Raji (cell line): Measurements from ENCODE around the gene NFIC.

Experiments
- POLR2A ChIP-seq: IDR thresholded peaks from 2 replicates; pipeline ENCODE4 v1.6.1; 2011; ENCODE audit warnings: low read depth, low read length, control low read depth; ENCODE audit not compliant: insufficient read depth

The NFIC gene

DNA sequence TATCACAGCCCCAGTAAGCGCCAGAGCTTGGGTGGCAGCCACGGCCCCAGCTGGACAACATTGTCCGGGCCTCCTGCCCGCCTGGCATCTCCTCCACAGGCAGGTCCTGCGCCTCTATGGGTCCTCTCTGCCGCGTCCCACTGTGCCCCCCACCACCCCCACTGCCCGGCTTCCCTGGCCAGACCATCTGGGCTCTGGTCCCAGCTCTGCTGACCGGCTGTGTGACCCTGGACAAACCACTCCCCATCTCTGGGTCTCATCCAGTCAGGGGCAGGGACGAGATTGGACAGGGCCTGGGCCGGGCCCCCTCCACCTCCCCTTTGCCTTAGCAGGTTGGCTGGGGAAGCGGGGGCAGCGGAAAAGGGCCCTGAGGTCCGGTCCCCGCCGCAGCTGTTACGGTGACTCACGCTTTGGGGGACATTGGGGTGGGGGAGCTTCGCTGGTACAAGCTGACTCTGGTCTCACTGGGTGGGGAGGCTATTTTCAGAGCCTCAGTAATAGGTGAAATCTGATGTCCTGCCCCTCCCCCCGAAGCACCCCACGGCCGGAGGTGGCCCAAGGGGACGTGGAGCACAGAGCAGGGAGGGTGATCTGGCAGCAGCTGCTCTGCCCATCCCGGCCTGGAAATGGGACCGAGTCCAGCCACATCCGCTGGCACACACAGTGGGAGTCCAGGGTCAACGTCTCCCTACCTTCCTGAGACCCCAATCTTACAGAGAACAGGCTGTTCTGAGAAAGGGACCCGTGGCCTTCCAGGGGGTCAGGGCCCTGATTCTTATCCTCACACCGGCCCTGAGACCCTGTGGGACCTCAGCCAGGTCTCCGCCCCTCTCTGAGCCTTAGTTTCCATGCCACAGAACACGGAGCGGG lies 9.1 kb downstream of the NFIC start:
- TF ChIP-seq POLR2A = no peak

DNA sequence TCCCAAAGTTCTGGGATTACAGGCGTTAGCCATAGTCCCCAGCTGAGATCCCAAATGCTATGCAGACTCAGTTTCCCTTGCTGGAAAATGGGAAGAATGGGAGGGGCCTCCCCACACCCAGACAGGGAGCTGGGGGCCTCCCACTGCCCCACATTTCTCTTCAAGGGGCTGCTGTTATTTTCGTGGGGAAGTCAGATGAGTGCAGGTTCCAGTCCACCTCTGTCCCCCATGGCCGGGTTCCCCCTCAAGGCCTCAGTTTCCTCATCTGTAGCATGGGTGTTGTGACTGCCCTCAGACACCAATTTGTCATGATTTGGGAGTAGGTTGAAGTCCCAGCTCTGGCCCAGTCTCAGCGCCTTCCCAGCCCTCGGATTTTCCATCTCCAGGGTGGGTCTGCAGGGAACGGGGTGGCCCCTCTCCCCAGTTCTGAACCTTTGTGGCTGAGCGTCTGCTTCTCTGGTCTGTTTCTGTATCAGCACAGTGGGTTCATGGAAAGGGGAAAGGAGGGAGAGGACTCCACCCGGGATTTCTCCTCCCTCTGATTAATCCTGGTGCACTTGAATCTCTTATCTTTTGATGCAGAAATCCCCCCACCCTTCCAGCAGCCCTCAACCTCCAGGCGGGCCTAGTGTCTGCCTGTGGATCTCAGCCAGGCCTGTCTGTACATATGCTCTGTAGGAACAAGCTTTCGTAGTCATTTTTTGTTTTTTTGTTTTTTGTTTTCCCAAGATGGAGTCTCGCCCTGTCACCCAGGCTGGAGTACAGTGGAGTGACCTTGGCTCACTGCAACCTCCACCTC lies 12.2 kb downstream of the NFIC start:
- TF ChIP-seq POLR2A = no peak

DNA sequence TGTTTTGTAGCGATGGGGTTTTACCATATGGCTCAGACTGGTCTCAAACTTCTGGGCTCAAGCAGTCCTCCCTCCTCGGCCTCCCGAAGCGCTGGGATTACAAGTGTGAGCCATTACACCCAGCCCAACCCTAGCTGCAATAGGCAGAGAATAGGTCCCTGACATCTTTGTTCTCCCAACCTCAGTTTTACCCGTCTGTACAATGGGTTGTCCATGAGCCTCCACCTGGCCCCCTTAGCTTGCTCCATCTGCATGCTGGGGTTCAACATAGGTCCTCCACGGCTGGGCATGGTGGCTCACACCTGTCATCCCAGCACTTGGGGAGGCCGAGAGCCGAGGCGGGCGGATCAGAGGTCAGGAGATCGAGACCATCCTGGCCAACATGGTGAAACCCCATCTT lies 14.4 kb downstream of the NFIC start:
- TF ChIP-seq POLR2A = no peak

DNA sequence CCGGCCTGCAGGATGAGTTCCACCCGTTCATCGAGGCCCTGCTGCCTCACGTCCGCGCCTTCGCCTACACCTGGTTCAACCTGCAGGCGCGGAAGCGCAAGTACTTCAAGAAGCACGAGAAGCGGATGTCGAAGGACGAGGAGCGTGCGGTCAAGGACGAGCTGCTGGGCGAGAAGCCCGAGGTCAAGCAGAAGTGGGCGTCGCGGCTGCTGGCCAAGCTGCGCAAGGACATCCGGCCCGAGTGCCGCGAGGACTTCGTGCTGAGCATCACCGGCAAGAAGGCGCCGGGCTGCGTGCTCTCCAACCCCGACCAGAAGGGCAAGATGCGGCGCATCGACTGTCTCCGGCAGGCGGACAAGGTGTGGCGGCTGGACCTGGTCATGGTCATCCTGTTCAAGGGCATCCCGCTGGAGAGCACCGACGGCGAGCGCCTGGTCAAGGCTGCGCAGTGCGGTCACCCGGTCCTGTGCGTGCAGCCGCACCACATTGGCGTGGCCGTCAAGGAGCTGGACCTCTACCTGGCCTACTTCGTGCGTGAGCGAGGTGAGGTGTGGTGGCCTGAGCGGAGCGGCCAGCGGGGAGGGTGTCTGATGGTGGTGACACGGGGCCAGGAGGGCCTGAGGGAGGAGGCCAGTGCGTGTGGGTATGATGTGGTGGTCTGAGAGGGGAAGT lies 15.5 kb downstream of the NFIC start:
- no peak for TF ChIP-seq POLR2A

DNA sequence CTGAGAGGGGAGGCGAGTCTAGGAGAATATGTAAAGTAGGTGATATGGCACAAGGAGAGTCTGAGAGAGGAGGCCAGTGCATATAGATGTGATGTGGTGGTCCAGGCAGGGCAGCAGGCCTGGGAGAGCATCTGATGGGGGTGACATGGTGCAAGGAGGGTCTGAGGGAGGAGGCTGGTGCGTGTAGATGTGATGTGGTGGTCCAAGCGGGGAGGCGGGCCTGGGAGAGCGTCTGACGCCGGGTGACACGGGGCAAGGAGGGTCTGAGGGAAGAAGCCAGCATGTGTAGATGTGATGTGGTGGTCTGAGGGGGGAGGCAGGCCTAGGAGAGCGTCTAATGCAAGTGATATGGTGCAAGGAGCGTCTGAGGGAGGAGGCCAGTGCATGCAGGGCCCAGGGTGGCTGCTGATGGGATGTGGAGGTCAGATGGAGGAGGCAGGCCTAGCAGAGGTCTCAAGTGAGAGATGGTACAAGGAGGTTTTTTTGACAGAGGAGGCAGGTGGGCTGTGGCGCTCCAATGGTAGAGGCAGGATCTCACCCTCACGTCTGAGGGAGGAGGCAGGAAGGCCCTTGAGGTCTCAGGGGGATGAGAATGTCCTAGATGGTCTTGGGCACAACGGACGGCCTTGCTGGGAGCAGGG lies 16.2 kb downstream of the NFIC start:
- TF ChIP-seq POLR2A = no peak

DNA sequence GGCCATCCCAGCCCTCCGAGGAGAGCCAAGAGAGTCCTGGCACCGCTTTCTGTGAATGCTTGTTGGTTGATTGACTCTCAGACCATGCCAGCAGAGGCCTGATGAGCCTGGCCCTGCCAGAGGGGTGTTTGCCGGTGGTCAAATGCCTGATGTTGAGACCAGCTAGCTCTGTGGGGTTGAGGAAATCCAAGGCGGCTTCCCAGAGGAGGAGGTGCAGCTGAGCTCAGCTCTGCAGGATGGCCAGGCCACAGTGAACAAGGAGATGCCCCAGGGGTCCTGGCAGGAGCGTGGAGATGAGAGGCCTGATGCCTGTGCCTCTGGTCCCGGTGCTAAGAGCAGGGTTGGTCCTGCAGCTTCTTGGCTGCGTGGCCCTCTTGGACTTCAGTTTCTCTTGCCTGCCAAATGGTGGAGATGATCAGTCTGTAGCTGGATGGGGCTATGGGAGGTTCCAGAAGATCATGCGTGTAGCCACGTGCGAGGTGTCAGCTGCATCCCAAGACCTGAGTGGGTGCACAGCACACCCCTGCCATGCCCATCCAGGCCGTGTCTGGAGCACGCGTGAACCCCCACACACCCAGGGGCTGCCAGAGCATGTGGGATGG lies 16.8 kb downstream of the NFIC start:
- no peak for TF ChIP-seq POLR2A

DNA sequence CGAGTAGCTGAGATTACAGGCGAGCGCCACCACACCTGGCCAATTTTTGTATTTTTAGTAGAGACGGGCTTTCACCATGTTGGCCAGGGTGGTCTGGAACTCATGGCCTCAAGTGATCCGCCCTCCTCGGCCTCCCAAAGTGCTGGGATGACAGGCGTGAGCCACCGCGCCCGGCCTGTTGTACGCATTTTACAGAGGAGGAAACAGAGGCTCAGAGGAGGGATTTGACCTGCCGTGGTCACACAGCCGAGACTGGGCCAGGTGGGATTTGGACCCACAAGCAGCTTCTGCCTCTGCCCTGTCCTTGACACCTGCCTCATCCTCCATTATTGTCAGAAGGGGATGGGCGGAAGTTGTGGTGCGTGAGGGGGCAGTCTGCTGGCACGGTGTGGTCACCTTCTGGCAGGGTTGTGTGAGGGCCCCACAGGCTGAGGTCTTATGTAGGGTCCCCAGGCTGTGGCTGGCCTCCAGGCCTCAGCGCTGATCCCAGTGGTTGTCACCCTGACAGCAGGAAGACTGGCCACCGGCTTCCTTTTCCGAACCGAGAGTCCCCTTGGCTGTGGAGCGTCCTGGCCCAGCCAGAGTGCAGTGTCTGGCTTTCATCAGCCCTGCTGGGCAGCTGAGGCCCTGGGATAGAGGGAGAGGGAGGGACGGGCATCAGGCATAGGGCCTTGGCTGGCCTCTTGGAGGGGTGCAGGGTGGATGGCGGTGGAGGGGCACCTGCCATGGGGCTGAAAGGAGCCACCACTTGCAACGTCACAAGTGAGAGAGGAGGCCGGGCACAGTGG lies 20.3 kb downstream of the NFIC start:
- TF ChIP-seq POLR2A = no peak

DNA sequence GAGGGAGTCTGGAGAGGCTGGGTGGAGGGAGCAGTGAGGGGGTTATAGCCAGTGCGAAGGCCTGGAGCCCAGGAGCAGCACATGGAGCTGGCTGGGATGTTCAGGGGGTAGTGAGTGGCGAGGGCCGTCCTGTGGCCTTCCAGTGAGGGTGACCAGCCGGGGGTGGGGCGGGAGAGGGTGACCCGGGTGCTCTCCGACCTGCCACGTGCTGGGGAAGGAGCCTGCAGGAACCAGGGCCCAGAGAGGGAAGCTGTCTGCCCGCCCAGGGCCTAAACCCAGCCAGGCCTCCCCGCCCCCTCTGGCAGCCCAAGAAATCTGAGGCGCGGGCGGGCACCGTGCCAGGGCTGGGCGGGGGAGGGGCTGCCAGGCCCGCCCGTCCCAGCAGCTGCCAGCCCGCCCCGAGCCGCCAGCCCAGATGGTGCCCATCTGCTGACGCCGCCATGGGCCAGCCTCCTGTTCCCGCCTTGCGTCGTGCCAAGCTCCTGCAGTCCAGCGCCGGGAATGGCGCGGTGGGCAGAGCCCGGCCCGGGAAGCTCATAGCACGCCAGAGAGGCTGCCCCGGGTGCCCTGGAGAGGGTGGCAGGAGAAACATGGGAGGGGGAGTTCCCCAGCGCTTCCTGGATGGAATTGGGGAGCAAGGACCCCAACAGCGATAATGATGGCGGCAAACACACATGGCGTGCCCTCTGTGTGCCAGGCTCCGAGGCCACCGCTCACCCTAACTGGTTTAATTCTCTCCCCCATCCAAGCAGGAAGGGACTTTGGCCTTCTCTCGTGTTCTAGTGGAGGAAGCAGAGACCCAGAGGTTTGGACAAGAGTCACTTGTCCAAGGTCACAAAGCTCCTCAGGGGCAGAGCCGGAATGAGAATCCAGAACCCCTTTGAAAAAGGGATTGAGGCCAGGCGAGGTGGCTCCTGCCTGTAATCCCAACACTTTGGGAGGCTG lies 21.5 kb downstream of the NFIC start:
- TF ChIP-seq POLR2A = no peak

DNA sequence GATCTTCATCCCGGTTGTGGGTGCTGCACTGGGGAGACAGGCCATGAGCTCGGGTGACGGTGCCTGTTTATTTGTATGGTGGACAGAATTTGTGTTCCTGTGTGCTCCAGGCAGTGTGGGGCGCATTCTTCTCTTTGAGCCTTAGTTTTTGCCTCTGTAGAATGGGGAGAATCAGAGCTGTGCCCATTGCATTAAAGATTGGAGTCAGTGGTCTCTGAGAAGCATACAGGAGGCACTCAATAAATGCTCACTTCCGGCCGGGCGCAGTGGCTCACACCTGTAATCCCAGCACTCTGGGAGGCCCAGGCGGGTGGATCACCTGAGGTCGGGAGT lies 23.0 kb downstream of the NFIC start:
- TF ChIP-seq POLR2A = no peak

DNA sequence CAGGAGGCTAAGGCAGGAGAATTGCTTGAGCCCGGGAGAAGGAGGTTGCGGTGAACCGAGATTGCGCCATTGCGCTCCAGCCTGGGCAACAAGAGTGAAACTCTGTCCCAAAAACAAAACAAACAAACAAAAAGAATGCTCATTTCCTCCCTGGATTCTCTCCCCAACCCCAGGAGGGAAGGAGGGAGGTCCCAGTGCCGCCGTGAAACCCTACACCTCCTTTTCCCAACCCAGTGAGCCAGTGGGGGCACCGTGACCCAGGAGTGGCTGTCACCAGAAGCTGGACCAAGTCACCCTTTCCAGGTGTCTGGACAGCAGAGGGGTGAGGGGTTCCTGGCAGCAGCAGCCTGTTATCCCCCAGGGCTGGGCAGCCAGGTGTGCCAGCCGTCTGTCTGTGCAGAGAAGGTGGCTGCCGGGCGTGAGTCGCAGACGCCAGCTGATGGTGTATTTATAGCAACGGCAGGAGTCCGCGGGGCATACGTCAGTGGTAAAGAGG lies 23.5 kb downstream of the NFIC start:
- TF ChIP-seq POLR2A = no peak

DNA sequence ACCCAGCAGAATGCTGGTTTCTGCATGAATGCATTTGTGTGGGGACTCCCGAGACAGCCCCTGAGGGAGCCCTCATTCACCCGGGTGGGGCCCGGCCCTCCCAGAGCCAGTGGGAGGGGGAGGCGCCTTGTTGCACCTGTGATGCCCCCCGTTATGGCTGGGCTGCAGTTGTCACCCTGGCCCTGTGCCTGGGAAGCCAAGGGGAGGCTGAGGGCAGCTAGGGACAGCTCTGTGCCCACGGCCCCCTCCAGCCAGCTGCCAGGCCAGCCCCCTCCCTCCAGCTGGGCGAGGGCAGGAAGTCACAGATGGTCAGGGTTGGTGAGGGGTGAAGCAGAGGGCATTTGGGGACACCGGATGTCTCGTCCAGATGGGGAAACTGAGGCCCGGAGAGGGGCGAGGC lies 26.1 kb downstream of the NFIC start:
- TF ChIP-seq POLR2A = no peak

DNA sequence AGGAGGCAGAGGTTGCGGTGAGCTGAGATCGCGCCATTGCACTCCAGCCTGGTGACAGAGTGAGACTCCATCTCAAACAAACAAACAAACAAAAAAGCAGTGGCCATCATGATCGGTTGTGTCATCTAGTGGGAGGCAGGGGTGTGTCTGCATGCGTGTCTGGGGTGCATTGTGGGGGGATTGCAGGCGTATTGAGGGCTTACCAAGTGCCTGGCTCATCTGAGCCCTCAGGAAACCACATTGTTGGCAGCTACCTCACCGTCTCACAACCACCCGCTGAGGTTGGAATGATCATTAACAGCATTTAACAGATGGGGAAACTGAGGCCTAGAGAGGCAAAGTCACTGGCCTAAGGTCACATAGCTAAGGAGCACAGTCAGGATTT lies 30.5 kb downstream of the NFIC start:
- no peak for TF ChIP-seq POLR2A
